ENCODE measurements around the gene LRRK1.

Gene LRRK1

DNA sequence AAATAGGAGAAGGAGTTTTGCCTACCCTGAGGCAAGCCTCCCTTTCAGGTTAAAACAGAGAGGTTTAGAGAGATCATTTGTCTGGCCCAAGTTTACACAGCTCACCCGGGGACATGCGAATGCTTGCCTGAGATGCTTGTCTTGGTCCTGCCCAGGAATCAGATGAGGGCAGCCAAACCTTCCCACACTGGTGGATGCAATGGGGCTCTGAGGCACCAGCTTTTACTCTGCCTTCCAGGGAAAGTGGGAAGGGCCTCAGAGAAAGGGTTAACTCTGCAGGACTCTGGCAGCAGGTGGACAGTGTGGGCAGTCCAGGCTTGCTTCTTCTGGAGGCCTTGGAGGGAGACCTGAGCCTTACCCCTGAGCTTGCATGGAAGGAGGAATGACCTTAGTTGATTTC is 90.0 kb downstream of the LRRK1 start:
- DNase-seq = no peak

DNA sequence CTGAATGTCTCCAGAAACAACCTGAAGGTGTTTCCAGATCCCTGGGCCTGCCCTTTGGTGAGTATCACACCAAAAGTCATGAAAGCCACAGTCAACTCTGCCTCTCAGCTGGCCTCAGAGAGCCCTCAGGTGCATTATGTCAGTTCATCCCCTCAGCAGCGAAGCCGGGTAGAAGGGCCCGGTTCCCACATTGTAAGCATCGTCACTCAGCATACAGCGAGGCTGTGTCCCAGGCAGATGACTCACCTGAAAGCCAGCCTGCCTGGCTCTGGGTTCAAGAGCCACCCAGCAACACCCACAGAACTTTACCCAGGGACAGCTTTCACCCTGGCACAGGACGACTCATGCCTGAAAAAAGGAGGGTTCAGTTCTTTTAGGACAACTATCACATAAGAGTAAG is 91.6 kb downstream of the LRRK1 start:
- DNase-seq = no peak

GRCh38 chr15:101012326-101013200 is 93.4 kb downstream of the LRRK1 start:
- DNase-seq = no peak

- no peak for DNase-seq
Observed at GRCh38 chr15:101013201-101013550, 94.0 kb downstream of the LRRK1 start.

DNA sequence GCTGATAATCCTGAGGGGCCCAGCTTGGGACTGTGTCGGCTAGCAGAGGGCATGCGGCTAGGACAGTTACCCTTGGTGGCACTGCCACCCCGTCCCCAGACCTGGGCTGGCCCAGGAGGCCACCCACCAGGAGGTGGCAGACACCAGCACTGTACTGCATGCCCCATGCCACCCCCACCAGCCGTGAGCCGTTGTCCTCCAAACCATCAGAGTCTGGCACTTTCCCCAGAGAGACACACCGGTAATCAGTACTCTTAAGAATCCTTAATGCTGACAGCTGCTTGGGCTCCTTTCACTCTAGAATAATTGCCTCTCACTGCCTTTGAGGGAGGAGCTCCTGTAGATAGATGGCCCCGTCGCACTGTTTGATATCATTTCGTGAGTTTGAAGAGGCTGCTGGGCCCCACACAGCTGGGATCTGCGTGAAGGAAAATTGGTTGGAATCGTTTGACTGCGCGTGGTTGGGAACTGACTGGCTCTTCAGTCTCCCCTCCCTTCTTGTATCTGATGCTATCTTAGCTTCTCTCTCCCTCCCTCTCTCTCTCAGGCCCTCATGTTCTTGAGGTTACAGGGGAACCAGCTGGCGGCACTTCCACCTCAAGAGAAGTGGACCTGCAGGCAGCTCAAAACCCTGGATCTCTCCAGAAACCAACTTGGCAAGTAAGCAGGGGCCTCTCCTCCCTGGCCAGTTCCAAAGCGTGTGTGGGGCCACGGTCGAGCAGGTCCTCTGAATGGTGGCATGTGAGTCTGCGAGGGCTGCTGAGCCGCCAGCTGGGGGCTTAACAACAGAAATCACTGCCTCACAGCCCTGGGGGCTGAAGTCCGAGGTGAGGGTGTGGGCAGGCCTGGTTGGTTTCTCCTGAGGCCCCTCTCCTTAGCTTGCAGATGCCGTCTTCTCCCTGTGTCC is 94.9 kb downstream of the LRRK1 start:
- no peak for DNase-seq

DNA sequence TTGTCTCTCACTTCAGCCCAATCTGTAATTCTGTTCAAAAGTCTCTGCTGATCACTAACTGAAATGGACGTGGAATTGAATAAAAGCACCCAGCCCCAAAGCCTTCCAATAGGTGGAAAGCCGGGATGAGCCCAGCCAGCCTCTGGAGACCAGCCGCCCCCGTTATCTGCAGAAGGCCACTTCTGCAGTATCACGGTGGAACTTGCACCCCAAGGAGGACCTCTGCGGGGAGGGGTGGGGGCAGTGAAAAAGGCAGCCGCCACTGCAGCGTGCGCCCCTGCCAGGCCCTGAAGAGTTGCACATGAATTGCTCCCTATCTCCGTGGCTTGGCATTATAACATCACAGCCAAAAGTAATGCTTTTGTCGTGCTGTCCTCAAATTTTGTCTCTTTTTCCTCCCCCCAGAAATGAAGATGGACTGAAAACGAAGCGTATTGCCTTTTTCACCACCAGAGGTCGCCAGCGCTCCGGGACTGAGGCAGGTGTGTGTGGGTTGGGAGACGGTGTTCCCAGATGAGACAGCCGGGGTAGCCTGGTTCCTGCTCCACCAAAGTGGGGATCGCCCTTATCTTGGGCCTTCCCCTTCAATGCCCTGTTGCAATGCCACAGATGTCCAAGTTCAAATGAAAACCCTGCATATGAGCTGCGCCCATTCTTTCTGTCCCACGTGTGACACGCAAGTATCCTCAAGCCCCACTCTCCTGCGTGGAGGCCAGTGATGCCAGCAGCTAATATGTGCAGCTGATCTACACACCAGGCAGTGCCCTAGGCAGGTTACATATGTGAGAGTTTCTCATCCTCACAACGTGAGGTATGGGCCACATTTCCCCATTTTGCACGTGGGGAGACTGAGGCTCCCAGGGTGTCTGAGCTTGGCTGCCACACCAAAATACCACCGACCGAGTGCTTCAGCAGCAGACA is 96.0 kb downstream of the LRRK1 start:
- DNase-seq = peak; percentile 13 to 23

- no peak for DNase-seq
Observed at GRCh38 chr15:101016581-101016980, 97.4 kb downstream of the LRRK1 start.

DNA sequence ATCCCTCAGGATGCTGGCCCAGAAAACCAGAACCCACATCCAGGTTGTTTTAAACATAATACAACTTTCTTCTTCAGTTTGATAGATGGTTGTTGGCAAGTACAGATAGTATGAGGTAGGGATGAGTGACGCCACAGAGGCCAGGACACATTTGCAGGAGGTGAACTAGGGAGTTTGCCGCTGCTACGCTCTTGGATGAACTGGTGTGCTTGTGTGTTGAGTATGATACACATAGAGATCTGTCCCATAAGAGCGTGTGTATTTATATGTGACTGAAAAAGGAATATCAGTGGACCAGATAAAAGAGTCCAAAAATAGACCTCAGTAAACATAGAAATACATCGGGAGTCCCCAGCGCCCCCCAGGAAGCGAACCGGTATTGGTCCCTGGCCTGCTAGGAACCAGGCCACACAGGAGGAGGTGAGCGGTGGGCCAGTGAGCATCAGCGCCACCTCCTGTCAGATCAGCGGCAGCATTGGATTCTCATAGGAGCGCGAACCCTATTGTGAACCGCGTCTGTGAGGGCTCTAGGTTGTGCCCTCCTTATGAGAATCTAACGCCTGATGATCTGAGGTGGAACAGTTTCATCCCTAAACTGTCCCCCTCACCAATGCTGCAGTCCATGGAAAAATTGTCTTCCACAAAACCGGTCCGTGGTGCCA is 98.1 kb downstream of the LRRK1 start:
- DNase-seq = no peak

- DNase-seq = no peak
Observed at GRCh38 chr15:101018016-101018415, 98.9 kb downstream of the LRRK1 start.

DNA sequence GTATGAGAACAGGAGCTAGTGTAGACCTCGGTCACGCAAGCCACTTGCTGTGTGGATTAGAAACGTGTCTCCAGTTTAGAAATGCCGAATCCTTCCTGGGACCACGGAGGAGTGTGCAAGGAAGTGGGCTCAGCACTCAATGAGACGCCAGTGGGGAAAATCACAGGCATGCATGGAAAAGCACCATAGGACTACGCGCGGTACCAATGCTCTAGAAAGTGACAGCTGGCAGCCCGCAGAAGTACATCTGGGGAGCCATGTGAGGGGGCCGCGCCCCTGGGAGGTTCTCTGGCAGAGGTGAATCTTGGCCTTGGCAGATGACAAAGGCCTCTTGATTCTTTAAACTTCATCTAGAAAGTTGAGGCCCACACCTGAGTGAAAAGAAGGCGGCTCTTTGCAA is 99.3 kb downstream of the LRRK1 start:
- no peak for DNase-seq

DNA sequence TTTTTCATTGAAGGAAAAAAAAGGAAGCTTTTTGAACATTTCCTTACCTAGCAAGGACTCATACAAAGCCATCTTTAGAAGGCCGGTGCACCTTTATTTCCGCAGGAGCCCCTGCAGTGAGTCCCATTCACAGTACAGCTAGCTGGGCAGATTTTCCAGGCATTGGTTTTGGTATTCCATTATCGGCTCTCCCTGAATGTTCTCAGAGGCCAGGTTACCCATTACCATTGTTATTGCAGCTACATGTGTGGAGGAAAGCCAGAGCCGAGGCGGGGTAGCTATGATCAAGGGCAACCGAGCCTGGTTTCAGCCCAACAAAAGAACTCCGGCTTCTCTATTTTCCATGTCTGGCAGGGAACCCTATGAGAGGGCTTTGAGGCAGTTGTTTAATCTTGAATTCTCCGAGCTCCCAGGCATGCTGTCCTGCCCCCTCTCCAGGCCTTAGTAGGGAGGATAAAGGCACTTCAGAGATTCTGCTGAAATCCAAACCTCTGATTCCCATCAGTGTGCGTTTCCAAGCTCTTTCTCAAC is 100.3 kb downstream of the LRRK1 start:
- DNase-seq = no peak

DNA sequence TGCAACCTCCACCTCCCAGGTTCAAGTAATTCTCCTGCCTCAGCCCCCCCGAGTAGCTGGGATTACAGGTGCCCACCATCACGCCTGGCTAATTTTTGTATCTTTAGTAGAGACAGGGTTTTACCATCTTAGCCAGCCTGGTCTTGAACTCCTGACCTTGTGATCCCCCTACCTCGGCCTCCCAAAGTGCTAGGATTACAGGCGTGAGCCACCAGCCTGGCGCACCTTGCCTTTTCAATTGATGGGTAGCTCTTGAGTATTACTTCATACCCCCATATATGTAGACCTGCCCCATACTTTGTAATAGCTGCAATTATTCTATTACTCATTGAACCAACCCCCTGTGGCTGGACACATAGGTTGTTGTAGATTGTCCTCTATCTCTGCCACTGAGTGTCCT is 101.3 kb downstream of the LRRK1 start:
- DNase-seq = no peak

- DNase-seq = no peak
Observed at GRCh38 chr15:101020945-101021344, 101.8 kb downstream of the LRRK1 start.

DNA sequence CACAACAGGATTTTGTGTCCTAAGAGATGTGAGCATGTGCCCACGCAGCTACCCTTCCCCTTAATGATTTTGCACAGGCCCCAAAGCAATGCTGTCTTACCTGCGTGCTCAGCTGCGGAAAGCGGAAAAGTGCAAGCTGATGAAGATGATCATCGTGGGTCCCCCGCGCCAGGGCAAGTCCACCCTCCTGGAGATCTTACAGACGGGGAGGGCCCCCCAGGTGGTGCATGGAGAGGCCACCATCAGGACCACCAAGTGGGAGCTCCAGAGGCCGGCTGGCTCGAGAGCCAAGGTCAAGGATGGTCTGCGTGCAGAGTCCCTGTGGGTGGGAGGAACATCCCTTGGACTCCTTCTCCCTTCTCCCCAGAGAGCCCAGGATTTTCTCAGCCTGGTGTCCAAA is 103.1 kb downstream of the LRRK1 start:
- no peak for DNase-seq

DNA sequence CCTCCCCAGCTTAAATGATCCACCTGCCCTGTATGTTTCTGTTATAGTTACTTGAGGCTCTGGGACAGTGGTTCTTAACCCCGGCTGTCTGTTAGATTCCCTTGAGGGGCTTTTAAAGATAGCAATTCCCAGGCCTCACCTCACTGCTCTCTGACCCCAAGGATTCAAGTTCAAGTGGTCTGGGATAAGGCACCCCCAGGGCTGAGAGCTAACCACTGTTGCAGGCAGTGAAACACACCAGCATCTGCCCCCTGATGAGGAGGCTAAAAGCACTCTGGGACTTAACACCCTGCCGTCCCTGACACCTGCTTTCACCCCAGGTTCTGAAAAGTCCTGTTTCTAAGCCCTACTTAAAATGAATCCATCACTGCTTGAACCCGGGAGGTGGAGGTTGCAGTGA is 103.7 kb downstream of the LRRK1 start:
- no peak for DNase-seq

DNA sequence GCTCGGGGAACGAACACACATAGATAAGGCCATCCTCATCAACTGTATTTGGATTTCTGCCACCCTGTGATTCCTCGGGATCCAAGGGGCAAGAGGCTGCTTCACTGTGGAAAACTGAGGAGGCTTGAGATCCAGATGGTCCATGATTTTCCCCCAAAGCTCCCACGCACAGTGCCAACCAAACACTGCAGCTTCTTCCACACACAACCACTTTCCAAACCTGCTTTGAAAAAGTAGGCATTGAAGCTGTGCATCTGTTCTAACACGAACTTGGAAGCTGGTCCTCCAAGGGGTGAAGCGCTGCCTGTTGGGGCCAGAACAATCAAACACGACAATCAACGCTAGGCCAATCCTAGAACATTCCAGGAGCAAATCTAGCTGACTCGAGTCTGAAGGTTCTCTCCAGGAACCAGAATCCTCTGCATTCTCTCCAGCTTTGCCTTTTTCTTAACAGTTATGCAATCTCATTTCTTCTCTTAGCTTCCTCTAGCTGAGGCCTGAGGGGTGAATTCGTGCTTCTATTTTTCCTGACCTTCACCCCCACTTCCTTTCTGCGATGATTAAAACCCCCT is 104.4 kb downstream of the LRRK1 start:
- DNase-seq = no peak

DNA sequence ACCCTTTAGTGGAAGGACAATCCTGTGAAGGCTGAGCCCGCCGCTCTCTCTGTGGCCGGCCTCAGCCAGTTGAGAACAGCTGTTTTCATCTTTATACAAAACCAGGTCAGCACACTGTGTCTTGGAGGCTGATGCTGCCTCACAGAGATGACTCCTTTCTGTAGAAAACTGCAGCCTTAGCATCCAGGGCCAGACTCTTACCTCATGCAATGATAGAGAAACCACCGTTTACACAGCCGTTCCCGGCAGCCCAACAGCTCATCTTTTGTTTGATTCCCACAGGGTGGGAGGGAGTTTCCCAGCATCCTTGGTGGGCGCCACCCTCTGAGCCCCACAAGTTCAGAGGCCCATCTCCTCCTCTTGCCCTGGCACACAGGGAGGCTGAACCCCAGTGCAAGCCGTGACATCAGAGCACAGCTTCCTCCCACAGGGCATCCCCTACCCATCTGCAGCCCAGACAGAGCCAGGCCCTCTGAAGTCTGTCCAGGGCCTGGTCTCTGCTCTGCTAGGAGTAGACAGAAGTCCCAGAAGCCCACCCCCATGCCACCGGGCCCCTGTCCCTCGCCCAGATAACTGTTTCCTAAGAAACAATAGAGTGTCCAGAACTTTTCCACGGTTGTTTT is 105.0 kb downstream of the LRRK1 start:
- DNase-seq = no peak

DNA sequence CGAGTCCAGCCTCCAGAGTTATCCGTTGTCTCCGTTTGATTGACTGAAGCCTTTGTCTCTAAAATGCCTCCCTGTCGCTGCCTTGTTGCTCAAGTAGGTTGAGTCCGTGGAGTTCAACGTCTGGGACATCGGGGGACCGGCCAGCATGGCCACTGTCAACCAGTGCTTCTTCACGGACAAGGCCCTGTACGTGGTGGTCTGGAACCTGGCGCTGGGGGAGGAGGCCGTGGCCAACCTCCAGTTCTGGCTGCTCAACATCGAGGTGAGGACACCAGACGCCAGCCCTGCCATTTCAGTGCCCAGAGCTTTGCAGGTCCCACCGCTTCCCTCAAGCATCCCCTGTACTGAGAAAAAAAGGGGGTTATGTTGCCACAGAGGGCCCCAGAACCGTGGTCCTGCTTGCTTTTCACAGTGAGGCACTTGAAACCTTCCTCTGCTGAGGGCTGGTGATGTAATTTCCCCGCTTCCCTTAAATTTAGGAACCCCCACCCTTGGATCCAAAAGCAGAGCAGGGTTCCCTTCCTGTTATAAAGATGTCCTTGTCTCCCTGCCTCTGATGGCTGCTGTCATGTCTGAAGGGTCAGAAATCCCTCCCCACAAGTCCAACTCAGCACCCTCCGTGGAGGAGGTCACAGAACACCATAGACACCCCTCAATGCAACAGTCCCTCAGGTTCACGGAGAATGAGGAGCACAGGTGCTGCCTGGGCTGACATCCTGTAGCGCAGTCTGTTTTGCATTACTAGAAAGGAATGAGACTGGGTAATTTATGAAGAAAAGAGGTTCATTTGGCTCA is 105.7 kb downstream of the LRRK1 start:
- DNase-seq = no peak

- DNase-seq = no peak
Observed at GRCh38 chr15:101025501-101025885, 106.3 kb downstream of the LRRK1 start.

GRCh38 chr15:101025896-101026631 is 106.9 kb downstream of the LRRK1 start:
- no peak for DNase-seq

All from SHP77 (cell line).